DND-41 (cell line): ENCODE measurements around the gene HELZ.

ENCODE experiments used
- CTCF ChIP-seq: IDR thresholded peaks from 2 replicates; pipeline ENCODE4 v1.5.1; 2012; ENCODE audit warnings: borderline replicate concordance, low read length, moderate library complexity, mild to moderate bottlenecking; ENCODE audit not compliant: poor library complexity, severe bottlenecking; ENCODE audit errors: extremely low read depth
- EZH2 ChIP-seq: IDR thresholded peaks from 3 replicates; pipeline ENCODE4 v1.6.1; 2012; ENCODE audit warnings: borderline replicate concordance, low read depth, mild to moderate bottlenecking, moderate library complexity, low read length, inconsistent platforms; ENCODE audit not compliant: severe bottlenecking

- TF ChIP-seq CTCF (no peak), EZH2 (no peak)
These were observed 48.6 kb downstream of the HELZ start for GRCh38 chr17:67196422-67196821.
